CD4-positive, alpha-beta T cell treated with Interleukin-4 for 1 hour (primary cell): ENCODE measurements around the gene PRDM15.

Experiments
- DNase-seq, 2 donors: peaks; one replicate each; pipeline ENCODE4 v3.0.0-alpha.2; 2020 to 2022

The PRDM15 gene

DNA sequence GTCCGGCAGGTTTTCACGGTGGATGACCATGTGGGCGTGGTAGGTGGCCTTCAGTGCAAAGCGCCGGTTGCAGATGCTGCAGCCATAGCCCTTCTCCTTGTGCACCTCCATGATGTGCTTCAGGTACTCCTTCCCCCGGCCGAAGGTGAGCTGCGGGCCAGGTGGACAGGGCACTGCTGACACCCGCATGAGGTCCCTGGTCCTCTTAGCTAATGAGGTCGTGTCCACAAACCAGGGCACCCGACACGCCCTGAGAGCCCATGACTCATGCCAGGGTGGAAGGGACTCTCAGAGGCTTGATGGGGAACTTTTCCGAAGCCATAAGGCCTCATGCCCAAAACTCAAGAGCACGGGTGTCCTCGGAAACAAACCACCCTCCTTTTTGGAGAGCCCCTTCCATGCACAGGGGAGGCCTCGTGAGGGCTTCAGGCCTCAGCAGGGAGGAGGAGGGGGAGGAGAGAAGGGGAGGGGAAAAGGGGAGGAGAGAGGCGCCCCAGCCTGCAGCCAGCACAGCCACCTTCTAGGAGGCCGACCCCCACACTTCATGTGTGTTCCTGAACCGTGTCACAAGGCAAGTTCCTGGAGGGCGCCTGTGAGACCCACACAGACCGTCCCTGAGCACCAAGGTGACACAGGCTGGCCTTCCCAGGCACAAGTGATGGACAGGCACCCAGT, 57.9 kb downstream of the PRDM15 start:
- DNase-seq, result no peak

GRCh38 chr21:41820384-41821080, 58.6 kb downstream of the PRDM15 start:
- no peak for DNase-seq

- no peak for DNase-seq
These were observed 59.3 kb downstream of the PRDM15 start for GRCh38 chr21:41819856-41820281.

GRCh38 chr21:41819236-41819855, 59.8 kb downstream of the PRDM15 start:
- no peak for DNase-seq

DNA sequence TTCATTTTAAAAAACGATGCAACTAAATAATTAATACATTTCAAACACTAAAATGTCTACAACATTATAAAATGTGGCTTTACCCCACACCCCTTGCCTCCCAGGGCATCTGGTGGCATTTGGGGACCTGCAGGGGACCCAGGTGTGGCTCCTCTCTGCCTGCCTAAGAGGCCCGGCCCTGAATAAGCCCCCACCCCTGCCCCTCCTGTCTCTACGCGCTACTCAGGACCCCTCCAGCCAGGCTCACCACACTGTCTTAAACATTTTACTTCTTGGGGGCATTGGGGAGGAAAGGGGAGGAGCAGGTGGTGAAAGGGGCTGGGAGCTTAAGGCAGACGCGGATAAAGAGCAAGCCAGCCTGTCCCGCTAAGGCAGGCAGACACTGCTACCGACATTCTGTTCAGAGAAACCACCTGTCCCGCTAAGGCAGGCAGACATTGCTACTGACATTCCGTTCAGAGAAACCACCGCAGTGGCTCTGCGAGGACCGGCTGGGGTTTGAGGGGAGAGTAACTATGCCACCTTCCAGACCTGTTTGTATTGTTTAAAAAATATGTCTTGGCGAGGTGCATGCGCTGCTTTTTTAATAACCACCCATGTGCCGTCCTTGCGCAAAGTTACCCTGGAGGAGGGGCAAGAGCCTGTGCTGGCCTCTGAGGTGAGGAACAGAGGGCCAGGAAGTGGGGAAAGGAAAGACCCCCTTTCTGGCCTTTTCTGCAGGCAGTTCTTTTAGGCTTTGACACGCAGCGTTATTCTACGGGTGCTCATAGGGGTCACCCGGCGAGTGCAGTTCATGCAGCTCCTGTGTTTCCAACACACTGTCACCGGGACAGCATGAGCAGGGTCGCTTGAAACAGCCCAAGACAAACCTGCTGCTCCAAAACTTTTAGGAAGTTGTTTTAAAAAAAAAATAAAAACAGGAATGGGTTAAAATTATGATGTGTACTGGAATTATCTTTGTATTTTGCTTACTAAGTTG, 61.0 kb downstream of the PRDM15 start:
- DNase-seq, result no peak

GRCh38 chr21:41817228-41817627, 61.9 kb downstream of the PRDM15 start:
- peak; percentile 22 to 26 for DNase-seq

GRCh38 chr21:41816583-41817165, 62.5 kb downstream of the PRDM15 start:
- DNase-seq, result peak; percentile 55 to 66

DNA sequence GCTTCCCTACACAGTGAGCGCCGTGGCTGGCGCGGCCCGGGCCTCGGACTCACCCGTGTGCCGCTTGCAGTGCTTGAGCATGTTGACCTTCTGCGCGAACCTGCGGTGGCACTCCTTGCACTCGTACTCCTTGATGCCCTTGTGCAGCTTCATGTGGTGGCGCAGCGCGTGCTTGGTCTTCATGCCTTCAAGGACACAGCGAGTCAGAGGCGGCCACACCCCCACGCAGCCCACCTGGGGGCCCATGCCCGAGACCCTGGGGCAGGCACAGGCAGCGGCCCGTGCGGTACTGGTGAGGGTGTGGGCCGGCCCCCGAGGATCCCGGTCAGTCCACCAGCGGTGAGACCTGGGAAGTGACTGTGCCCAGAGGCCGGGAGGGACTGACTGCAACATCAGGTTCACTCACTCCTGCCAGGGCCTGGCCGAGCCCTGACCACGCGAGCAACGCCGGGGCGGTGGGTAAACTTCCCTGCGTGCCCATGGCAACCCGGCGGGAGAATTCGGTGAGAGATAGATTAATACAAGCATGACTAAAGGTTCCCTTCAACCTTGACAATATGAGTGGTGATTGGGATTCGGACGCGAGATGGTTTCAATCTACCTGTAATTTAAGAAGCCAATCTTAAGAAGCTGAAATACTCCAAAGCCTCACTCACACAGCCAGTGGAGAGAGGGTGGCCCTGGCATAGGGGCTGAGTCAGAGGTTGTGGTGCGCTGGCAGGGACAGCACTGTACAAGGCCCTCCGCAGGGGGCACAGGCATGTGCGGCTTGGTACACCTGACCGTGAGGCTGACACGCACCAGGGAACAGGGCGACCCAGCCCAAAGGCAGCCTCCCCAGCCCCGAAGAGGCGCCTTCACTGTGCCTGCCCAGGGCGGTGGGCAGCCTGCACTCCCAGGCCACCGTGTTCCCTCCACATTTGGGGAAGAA, 63.2 kb downstream of the PRDM15 start:
- no peak for DNase-seq

DNA sequence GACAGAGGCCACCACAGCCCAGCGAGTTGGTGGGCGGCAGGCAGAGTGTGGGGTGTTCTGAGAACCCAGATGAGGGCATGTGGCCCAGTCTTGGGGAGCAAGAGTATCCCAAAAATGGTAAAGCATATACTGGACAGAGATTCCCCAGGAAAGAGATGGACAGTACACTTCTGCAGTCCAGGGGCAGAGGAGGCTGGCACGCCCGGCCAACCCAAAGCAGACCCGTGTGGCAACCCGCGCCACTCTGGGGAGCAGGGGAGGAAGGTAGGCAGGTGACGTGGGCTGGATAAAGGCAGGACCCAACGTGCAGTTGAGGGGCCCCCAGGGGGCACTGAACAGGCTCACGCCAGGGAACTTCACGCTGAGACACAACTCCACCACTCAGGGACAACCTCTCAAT, 65.9 kb downstream of the PRDM15 start:
- no peak for DNase-seq

DNA sequence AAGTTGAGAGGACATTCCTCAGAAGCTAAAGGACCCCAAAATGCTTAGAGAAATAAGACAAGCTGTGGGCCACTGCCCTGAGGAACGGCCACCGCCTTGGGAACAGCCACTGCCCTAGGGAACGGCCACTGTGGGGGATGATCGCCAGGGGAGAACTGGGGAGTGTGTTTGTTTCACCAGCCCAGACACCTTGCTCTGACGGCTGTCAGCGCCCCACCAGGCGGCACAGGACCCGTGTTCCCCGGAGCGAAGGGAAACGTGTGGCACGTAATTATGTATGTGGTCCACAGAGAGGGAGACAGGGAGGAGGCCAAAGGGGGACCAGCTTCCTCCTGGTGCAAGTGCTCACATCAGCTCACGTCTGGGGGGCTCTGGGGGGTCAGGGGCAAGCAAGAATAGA, 66.5 kb downstream of the PRDM15 start:
- DNase-seq, result no peak

DNA sequence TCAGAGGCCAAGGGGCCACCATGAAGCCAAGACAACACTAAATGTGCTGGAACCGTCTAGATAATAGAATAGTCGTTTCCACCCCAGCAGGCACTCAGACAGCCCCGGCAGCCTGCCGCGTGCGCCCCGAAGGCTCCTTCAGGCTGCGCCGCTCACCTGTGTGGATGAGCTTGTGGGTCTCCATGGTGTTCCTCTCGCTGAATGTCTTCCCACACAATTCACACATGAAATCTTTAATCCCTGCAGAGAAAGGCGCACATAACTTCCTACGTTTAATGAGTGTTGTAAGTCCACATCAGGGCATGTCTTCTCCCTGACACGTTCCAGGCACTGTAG, 68.6 kb downstream of the PRDM15 start:
- no peak for DNase-seq

DNA sequence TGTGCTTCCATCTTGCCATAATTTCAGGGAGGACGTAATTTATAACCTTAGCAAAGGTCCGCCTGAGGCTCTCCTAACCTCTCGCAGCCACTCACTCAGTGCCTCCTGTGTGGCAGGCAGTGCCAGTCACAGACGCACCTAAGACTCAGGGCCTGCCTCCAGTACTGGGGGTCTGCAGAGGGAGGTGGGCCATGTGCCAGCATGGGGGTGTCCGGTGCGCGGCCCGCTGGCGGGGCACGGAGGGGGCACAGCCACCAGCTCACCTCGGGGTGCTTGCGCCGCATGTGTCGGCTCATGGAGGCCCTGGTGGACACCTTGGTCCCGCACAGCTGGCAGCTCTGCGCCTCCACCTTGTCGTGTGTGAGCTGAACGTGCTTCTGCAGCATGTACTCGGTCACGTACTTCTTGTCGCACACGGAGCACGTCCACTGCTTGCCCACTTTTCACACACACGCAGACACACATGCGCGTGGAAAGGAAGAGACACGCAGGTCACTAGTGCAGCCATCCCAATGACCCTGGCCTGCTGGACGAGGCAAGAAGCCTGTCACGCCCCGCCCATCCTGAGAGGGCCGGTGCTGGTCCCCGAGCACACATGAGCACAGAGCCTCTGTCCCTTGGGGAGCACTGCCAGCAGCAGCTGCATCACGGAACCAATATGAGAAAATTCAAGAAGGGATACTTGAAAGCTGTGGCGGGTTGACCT, 69.1 kb downstream of the PRDM15 start:
- DNase-seq, result no peak

GRCh38 chr21:41808846-41809245, 70.3 kb downstream of the PRDM15 start:
- no peak for DNase-seq

DNA sequence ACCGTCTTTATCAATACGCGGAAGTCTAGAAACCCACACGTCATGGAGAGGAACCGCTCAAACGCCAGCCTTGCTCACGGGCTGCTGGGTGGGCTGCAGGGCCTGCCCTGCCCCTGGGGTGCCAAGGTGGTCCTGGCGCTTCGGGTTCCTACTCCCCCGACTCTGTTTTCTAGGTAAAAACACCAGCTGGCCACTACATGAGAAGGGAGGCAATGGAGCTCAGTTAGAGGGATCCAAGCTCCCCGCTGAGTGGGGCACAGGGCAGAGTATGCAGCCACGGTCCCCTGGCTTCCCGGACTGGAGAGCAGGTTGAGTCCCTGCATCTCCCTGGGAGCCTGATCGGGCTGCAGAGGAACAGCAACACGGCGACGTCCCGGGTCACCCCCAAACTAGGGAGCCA, 71.0 kb downstream of the PRDM15 start:
- no peak for DNase-seq

GRCh38 chr21:41806773-41807172, 72.4 kb downstream of the PRDM15 start:
- no peak for DNase-seq

DNA sequence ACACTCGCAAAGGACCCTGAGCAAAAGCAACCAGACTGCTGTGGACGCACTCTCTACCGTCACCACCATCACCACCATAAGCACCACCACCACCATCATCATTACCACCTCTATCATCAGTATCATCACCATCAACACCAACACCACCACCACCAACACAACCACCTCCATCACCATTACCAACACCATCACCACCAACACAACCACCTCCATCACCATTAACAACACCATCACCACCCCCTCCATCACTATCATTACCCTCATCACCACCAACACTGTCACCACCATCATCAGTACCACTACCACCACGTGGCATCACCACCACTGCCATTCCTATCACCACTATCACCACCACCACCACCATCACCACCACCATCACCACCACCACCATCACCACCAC, 73.5 kb downstream of the PRDM15 start:
- no peak for DNase-seq

- DNase-seq, result no peak
These were observed 74.1 kb downstream of the PRDM15 start for GRCh38 chr21:41805038-41805437.

DNA sequence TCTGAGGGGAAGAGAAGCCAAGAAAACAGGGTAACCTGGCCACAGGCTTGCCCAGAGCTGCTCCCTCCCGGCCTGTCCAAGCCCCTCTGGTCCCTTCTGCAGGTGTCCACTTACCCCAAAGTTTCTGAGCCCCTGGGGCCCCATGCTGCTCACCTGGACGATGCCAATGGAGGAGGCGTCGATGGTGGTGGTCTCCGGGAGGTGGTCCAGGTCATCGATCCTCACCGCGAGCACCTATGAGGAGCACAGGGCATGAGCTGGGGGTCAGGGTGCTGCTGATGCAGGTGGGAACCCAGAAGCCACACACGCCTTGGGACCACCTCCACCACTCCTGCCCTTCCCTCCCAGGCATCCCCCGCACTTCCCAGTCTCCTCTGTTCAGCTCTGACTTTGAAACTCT, 74.8 kb downstream of the PRDM15 start:
- no peak for DNase-seq

- no peak for DNase-seq
These were observed 75.8 kb downstream of the PRDM15 start for GRCh38 chr21:41803316-41803715.

GRCh38 chr21:41802684-41803083, 76.5 kb downstream of the PRDM15 start:
- DNase-seq, result no peak

DNA sequence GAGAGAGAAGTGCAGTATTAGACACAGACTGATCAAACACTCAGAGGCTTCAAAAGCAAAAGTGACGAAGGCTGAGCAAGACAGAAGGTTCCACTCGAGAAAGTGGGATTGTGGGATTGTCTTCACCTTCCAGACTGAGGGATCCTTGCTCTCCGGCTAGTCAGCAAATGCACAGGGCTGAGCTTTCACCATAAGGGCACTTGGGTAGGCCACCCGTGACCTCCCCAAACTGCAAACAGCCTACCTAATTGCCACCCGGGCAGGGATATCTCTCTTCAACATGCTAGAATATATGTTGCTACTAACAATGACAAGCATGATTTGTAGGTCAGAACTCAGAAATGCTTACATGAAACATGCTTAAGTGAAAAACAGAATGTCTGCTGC, 77.0 kb downstream of the PRDM15 start:
- no peak for DNase-seq
